Left forelimb (tissue), 1 donor: Measurements from ENCODE around the gene GABRG3.

Experiments
- DNase-seq: peaks from one replicate; pipeline ENCODE4 v3.0.0-alpha.2; 2018; ENCODE audit warnings: low spot score

GABRG3 gene

DNA sequence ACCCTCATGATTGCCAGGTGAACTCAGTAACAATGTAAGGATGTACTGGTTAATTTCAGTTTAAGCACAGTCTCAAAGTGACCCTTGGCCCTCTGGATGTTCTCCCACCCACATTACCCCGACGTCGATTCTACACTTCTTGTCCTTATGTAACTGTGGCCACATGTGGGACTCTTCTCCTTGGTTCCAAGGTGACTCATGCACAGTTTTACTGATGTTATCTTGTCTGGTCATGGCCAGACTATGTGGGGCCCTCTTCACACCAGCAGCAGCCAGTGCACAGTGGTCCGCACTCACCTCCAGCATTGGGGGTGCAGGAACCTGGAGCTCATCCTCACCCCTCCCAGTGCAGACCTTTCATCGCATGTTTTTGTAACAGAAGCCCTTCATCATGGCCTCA is 608.8 kb downstream of the GABRG3 start:
- no peak for DNase-seq

DNA sequence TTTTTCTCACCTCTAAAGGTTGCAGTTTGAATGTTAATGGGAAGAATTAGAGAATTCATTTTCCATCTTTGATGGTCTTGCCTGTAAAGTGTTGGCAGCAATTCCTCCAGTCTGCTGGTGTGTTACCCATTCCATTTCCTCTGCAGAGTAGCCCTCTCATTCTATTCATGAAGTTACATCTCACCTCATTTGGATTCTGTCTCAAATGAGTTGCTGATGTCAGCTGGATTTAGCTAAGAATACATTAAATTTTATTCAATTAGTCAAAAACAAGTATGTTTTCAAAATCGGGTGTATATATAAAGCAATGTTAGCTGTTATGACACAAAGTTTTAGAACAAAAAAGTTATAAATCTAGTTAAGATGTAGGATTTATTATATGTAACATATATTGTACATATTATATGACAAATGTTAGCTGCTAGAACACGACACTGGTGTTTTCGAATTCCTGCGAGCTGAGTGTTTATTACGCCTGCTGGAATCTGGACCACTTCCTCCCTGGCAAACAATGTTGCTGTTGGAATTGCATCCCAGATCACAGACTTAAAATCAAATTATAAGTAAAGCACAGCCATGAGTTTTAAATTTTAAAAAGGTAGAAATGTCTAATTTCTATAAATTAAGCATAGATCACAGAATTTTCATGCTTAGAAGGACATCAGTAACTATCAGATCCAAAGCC is 611.9 kb downstream of the GABRG3 start:
- DNase-seq: no peak

DNA sequence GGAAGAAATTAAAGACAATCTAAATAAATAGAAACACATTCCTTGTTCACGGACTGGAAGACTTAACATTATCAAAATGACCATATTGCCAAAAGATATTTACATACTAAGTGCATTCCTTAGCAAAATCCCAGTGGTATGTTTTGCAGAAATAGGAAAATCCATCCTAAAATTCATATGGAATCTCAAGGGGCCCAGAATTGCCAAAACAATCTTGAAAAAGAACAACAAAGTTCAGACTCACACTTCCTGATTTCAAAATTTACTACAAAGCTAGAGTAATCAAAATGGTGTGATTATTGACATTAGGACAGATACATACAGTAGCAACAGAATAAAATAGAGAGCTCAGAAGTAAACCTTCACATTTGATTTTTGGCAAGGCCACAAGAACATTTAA is 612.7 kb downstream of the GABRG3 start:
- DNase-seq: no peak

DNA sequence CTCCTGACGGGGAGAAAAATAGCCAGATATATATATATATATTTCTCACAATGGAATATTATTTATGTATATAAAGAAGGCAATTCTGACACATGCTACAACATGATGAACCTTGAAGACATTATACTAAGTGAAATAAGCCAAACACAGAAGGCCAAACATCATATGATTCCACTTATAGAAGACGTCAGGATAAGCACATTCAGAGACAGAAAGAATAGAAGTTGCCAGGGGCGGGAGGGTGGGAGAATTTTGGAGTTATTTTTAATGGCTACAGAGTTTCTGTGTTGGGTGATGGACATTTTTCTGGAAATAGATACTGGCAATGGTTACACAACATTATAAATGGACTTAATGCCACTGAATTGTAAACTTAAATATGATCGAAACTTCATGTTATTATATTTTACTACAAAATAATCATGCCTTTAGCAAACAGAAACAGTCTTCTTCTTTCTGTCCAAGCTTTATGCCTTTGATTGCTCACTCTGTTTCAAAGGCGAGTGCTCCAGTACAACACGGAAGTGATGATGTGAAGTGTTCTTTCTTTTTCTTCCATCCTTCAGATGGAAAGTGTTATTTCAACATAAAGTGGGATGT is 614.2 kb downstream of the GABRG3 start:
- DNase-seq: no peak

DNA sequence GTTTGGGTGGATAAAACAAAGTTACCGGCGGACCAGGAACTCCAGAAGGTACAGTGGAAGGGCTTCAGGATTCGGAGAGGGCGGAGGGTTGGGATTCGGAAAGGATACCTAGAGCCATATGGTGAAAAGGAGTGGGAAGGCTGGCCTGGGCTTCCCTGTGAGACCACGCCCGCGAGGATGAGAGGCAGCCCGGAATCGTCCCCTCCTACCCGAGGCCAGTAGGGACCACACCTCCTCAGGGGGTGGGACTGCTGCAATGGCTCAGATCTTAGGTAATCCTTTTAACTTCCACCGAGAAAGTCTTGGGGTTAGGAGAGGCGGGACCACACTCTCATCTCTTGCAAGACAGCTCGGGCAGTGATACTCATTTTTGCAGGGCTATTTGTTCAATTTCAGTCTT is 616.8 kb downstream of the GABRG3 start:
- DNase-seq: no peak

DNA sequence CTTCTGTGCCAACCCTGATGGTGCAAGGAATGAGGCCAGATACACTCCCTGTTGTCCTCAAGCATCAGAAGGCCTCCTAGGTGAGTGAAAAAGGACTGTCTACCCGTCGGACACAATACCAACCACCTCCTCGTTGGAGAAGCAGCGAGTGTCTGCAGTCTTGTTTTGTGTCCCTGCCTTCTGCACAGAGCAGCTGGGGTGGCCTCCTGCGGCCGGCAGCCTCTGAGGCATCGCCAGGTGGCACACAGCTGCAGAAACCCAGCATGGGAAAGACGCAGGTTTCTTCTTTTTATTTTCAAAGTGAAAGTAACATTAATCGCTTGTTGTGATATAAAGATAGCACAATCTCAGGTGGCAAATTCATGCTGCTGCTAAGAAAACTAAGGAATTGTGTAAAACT is 618.3 kb downstream of the GABRG3 start:
- DNase-seq: no peak

DNA sequence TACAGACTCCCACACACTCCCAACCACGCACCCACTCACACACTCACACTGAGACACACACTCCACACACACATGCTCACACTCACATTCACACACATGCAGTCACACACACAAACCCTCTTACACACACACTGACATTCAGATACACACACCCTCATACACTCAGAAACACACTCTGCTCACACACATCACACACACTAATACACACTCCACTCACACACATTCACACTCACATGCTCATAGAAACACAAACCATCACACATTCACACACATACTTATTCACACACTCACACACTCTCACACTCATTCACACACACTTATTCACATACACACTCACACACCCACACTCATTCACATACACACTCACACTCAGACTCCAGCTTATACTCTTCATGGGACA is 618.8 kb downstream of the GABRG3 start:
- no peak for DNase-seq
